H9 (cell line): ENCODE measurements around the gene TP53INP2. TPM values are rescaled to one million over a fixed set of nuclear protein-coding genes. Genes with fewer than 3 reads are reported as not detected.

Experiments used
- DNase-seq: peaks from one replicate; pipeline ENCODE4 v3.0.0-alpha.2; 2017
- H2AFZ ChIP-seq: one replicate; pipeline ENCODE4 v1.6.1; 2013; ENCODE audit warnings: mild to moderate bottlenecking, low read length, control low read depth, moderate library complexity
- H2AK5ac ChIP-seq: 2 replicates; pipeline ENCODE4 v1.6.1; 2013; ENCODE audit warnings: low read length, control low read depth, mixed read lengths; ENCODE audit not compliant: insufficient read length
- H2BK120ac ChIP-seq: one replicate; pipeline ENCODE4 v1.6.1; 2013; ENCODE audit warnings: low read depth, mild to moderate bottlenecking, low read length, control low read depth, inconsistent platforms; ENCODE audit not compliant: poor library complexity, severe bottlenecking
- H2BK12ac ChIP-seq: 2 replicates; pipeline ENCODE4 v1.6.1; 2013; ENCODE audit warnings: low read length, control low read depth, mixed read lengths, low read depth; ENCODE audit not compliant: insufficient read length
- H2BK15ac ChIP-seq: 2 replicates; pipeline ENCODE4 v1.6.1; 2013; ENCODE audit warnings: low read depth, low read length, control low read depth
- H2BK20ac ChIP-seq: one replicate; pipeline ENCODE4 v1.6.1; 2013; ENCODE audit warnings: low read depth, mild to moderate bottlenecking, low read length, control low read depth, inconsistent platforms; ENCODE audit not compliant: poor library complexity, severe bottlenecking
- H2BK5ac ChIP-seq: 2 replicates; pipeline ENCODE4 v1.6.1; 2013; ENCODE audit warnings: low read length, control low read depth, mixed read lengths; ENCODE audit not compliant: insufficient read length
- H3K14ac ChIP-seq: 2 replicates; pipeline ENCODE4 v1.6.1; 2013; ENCODE audit warnings: low read length, control low read depth; ENCODE audit not compliant: insufficient read depth
- H3K18ac ChIP-seq: 2 replicates; pipeline ENCODE4 v1.6.1; 2013; ENCODE audit warnings: low read depth, mild to moderate bottlenecking, mixed read lengths, low read length, control low read depth; ENCODE audit not compliant: insufficient read length
- H3K23ac ChIP-seq: 2 replicates; pipeline ENCODE4 v1.6.1; 2013; ENCODE audit warnings: low read length, control low read depth, mixed read lengths, low read depth; ENCODE audit not compliant: insufficient read length
- H3K23me2 ChIP-seq: 2 replicates; pipeline ENCODE4 v1.6.1; 2013; ENCODE audit warnings: low read depth, mild to moderate bottlenecking, mixed read lengths, low read length, control low read depth; ENCODE audit not compliant: insufficient read length, poor library complexity, severe bottlenecking
- H3K27ac ChIP-seq: 2 replicates; pipeline ENCODE4 v1.5.1; 2013; ENCODE audit warnings: low read length, control low read depth, mixed read lengths, low read depth; ENCODE audit not compliant: insufficient read length
- H3K27me3 ChIP-seq: 2 replicates; pipeline ENCODE4 v1.6.1; 2013; ENCODE audit warnings: low read length, control low read depth, inconsistent platforms; ENCODE audit not compliant: insufficient read depth
- H3K4ac ChIP-seq: 2 replicates; pipeline ENCODE4 v1.6.1; 2013; ENCODE audit warnings: low read depth, mild to moderate bottlenecking, control low read depth, inconsistent platforms, low read length, moderate library complexity
- H3K4me1 ChIP-seq: 2 replicates; pipeline ENCODE4 v1.6.1; 2013; ENCODE audit warnings: low read length, control low read depth, inconsistent platforms; ENCODE audit not compliant: insufficient read depth
- H3K4me2 ChIP-seq: 2 replicates; pipeline ENCODE4 v1.6.1; 2013; ENCODE audit warnings: low read length, control low read depth, mixed read lengths; ENCODE audit not compliant: insufficient read length, insufficient read depth
- H3K56ac ChIP-seq: 2 replicates; pipeline ENCODE4 v1.6.1; 2013; ENCODE audit warnings: low read depth, mild to moderate bottlenecking, mixed read lengths, low read length, control low read depth; ENCODE audit not compliant: insufficient read length
- H3K79me1 ChIP-seq: 2 replicates; pipeline ENCODE4 v1.6.1; 2013; ENCODE audit warnings: low read depth, mild to moderate bottlenecking, moderate library complexity, low read length, control low read depth, inconsistent platforms; ENCODE audit not compliant: insufficient read depth, poor library complexity, severe bottlenecking
- H3K79me2 ChIP-seq: 2 replicates; pipeline ENCODE4 v1.6.1; 2013; ENCODE audit warnings: low read length, control low read depth, inconsistent platforms; ENCODE audit not compliant: insufficient read depth
- H3K9ac ChIP-seq: 2 replicates; pipeline ENCODE4 v1.6.1; 2013; ENCODE audit warnings: low read length, control low read depth, mixed read lengths; ENCODE audit not compliant: insufficient read length; ENCODE audit errors: extremely low read depth
- H3K9me3 ChIP-seq: one replicate; pipeline ENCODE4 v1.6.1; 2013; ENCODE audit warnings: low read depth, low read length, inconsistent platforms; ENCODE audit not compliant: control insufficient read depth
- H3T11ph ChIP-seq: one replicate; pipeline ENCODE4 v1.6.1; 2013; ENCODE audit warnings: mild to moderate bottlenecking, low read length, control low read depth, inconsistent platforms
- H4K20me1 ChIP-seq: one replicate; pipeline ENCODE4 v1.6.1; 2013; ENCODE audit not compliant: control insufficient read depth, insufficient read length, insufficient read depth
- H4K5ac ChIP-seq: 2 replicates; pipeline ENCODE4 v1.6.1; 2013; ENCODE audit warnings: low read depth, mild to moderate bottlenecking, mixed read lengths, low read length, control low read depth; ENCODE audit not compliant: insufficient read length
- H4K8ac ChIP-seq: replicated peaks from 2 replicates; pipeline ENCODE4 v1.6.1; 2013; ENCODE audit warnings: low read length, control low read depth, mixed read lengths, low read depth; ENCODE audit not compliant: insufficient read length
- H4K91ac ChIP-seq: 2 replicates; pipeline ENCODE4 v1.6.1; 2013; ENCODE audit warnings: low read depth, mild to moderate bottlenecking, moderate library complexity, mixed read lengths, low read length, control low read depth; ENCODE audit not compliant: insufficient read length
- H3K27ac Mint-ChIP-seq, 3 experiments: 2 replicates in 2 of 3; 3 replicates in 1 of 3; pipeline ENCODE4 v1.8.0; 2020 to 2021; ENCODE audit warnings: mixed read lengths in 3 of 3, mild to moderate bottlenecking in 1 of 3, moderate library complexity in 1 of 3
- H3K27me3 Mint-ChIP-seq: 2 replicates; pipeline ENCODE4 v1.8.0; 2021; ENCODE audit warnings: low read depth, mild to moderate bottlenecking, moderate library complexity, mixed read lengths
- H3K36me3 Mint-ChIP-seq, 3 experiments: 2 replicates in 2 of 3; 3 replicates in 1 of 3; pipeline ENCODE4 v1.8.0; 2020 to 2021; ENCODE audit warnings: low read depth in 3 of 3, mixed read lengths in 3 of 3; ENCODE audit not compliant: insufficient read depth in 1 of 3
- H3K4me1 Mint-ChIP-seq, 2 experiments: 2 replicates each; pipeline ENCODE4 v1.8.0; 2020; ENCODE audit warnings: mixed read lengths in 2 of 2
- H3K4me3 Mint-ChIP-seq, 2 experiments: 2 replicates in 1 of 2; 3 replicates in 1 of 2; pipeline ENCODE4 v1.8.0; 2020 to 2021; ENCODE audit warnings: mild to moderate bottlenecking in 2 of 2, mixed read lengths in 2 of 2, moderate library complexity in 1 of 2
- H3K9me3 Mint-ChIP-seq, 2 experiments: 2 replicates in 1 of 2; 3 replicates in 1 of 2; pipeline ENCODE4 v1.8.0; 2020; ENCODE audit warnings: mild to moderate bottlenecking in 2 of 2, mixed read lengths in 2 of 2, moderate library complexity in 1 of 2
- CTCF ChIP-seq: fragments of 200-600 bp; sonication (generic); conservative IDR thresholded peaks from 3 replicates; pipeline ENCODE4 v1.8.0; 2021; ENCODE audit warnings: antibody characterized with exemption, mild to moderate bottlenecking
- WGBS: extraction: QIAGEN DNeasy Blood & Tissue Kit; methylation state at CpG from one replicate; pipeline ENCODE4 v1.1.7; 2013; ENCODE audit warnings: missing lambda C conversion rate, low lambda C conversion rate, mixed read lengths; ENCODE audit not compliant: insufficient read length; ENCODE audit errors: extremely low coverage; 5-methylcytosine and 5-hydroxymethylcytosine counted together
- total RNA-seq: library from RNA; stranded (reverse); gene quantifications from 2 replicates; pipeline ENCODE4 v1.2.1, GENCODE V29; 2021

Gene TP53INP2
- total RNA-seq, 1 experiment from 2014 or later: 8.0 TPM

- H4K5ac ChIP-seq: no peak within 1 kb of the TSS
- Mint-ChIP-seq H3K9me3 (no peaks in the 10 kb centered on the region), H3K27ac (peak within 1 kb of the TSS; percentile 96 to 98 (median 98)), H3K4me1 (peaks cover 8 to 9% of the 10 kb centered on the region in 2 experiments), H3K4me3 (peak within 1 kb of the TSS; percentile 89 to 95), H3K36me3 (no peaks in the 10 kb centered on the region), H3K27me3 (no peaks in the 10 kb centered on the region)
- H2AK5ac ChIP-seq: no peak within 1 kb of the TSS
- H4K91ac ChIP-seq: no peak within 1 kb of the TSS
- H2BK20ac ChIP-seq: no peak within 1 kb of the TSS
- no peaks in the 10 kb centered on the region for H4K20me1 ChIP-seq
- peak within 1 kb of the TSS; percentile 80 for H2AFZ ChIP-seq
- peak; percentile 28; the same call in 2 of the 3 replicates for TF ChIP-seq CTCF
- DNase-seq: peak; percentile 93
- H3K27me3 ChIP-seq: no peaks in the 10 kb centered on the region
- peaks cover 5% of the 10 kb centered on the region for H3K79me1 ChIP-seq
- no peak within 1 kb of the TSS for H3K18ac ChIP-seq
- peak within 1 kb of the TSS; percentile 39 for H3K9ac ChIP-seq
- H3K23ac ChIP-seq: no peak within 1 kb of the TSS
- H3K4me1 ChIP-seq: no peaks in the 10 kb centered on the region; the same call in 1 of the 2 replicates
- no peak within 1 kb of the TSS for H4K8ac ChIP-seq
- H3K27ac ChIP-seq: no peak within 1 kb of the TSS
- no peak within 1 kb of the TSS for H3T11ph ChIP-seq
- no peak within 1 kb of the TSS for H3K4ac ChIP-seq
- H3K79me2 ChIP-seq: peaks cover 5% of the 10 kb centered on the region; the same call in 1 of the 2 replicates
- H2BK15ac ChIP-seq: no peak within 1 kb of the TSS
- H2BK12ac ChIP-seq: no peak within 1 kb of the TSS
- no peak within 1 kb of the TSS for H3K14ac ChIP-seq
- WGBS: no CpG with 5 or more reads among the region's 64 CpGs
- H2BK5ac ChIP-seq: no peak within 1 kb of the TSS
- H2BK120ac ChIP-seq: no peak within 1 kb of the TSS
- H3K9me3 ChIP-seq: no peaks in the 10 kb centered on the region
- no peak within 1 kb of the TSS for H3K56ac ChIP-seq
- peaks cover 4% of the 10 kb centered on the region for H3K23me2 ChIP-seq
- peak within 1 kb of the TSS; percentile 98 for H3K4me2 ChIP-seq
Observed at GRCh38 chr20:34676642-34677373, 27.3 kb upstream of the TP53INP2 start, which contains the start of gene PIGU. TSS of gene PIGU (minus strand) at chr20:34677092. CDS start at chr20:34677085, 7 bp downstream.
